ENCODE results near the gene LMAN1L. TPM values are rescaled to one million over a fixed set of nuclear protein-coding genes. Genes with fewer than 3 reads are reported as not detected.

LMAN1L gene
- total RNA-seq, 2 experiments from 2014 or later: 0.15 TPM; not detected in 1

GRCh38 chr15:74837482-74838136, 25.0 kb downstream of the LMAN1L start:
- ChIA-PET CTCF (interaction anchor here (1.1 to 3.0 kb wide), 3 partner anchors 8 to 69 kb away, joined by 3 to 12 read pairs (median 8); no protein-coding TSS in a partner anchor), POLR2A (no interaction called here)

- CTCF ChIA-PET: interaction anchor here (1.1 to 3.0 kb wide), 2 partner anchors 9 to 69 kb away, joined by 3 to 8 read pairs; no protein-coding TSS in a partner anchor
These were observed 25.5 kb downstream of the LMAN1L start for GRCh38 chr15:74838137-74838516.

GRCh38 chr15:74838746-74839525, 26.3 kb downstream of the LMAN1L start:
- POLR2A ChIA-PET: interaction anchor here (0.6 kb wide), 1 partner anchor 60 kb away, joined by 3 read pairs; no protein-coding TSS in a partner anchor
- CTCF ChIA-PET: interaction anchor here (1.1 kb wide), 1 partner anchor 10 kb away, joined by 3 read pairs; no protein-coding TSS in a partner anchor

More at GRCh38 chr15:74838137-74838516, 25.5 kb downstream of the LMAN1L start:
- POLR2A ChIA-PET: no interaction called here

- CTCF ChIA-PET: interaction anchor here (1.2 kb wide), 1 partner anchor 71 kb away, joined by 5 read pairs; no protein-coding TSS in a partner anchor
- POLR2A ChIA-PET: no interaction called here
These were observed 27.1 kb downstream of the LMAN1L start for GRCh38 chr15:74839526-74840395.

DNA sequence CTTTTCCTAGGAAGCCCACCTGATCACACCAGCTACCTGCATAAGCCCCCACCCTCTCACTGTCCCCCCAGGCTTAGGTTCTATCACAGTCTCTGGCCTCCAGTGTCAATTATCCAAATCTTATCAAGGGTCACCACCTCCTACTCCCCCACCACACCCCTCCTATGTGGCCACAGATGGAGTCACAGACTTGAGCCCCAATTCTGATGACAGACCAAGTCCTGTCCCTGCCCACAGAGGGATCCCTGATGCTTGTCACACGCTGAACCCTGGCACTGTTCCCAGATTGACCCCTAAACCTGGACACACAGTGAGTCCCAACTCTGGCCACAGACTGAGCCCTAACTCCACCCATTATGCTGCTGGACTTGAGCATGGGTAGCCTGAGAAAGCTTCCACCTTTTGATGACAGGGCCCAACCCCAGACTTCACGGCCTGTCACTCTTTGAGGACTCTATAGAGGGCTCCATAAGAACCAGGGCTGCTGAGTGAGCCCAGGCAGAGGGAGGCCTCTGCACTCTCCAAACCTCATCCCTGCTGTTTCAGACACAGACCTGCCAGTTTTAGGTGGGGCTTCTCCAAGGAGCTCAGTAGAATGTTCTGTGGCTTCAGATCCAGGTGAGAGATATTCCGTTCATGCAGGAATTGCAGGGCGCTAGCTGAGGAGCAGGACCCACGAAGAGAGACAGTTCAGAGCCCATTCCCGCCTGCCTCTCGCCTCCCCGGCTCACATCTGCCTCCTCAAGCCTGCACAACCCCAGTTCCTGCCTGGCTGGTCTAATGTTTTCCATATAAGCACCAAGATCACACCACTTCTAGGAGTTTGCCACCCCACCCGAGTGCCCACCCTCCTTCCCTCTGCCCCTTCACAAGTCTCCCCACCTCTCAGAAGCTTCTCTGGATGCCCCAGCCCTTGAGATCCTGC, 28.5 kb downstream of the LMAN1L start:
- ChIA-PET CTCF (interaction anchor here (1.2 to 2.6 kb wide), 2 partner anchors 70 to 72 kb away, joined by 5 to 11 read pairs; no protein-coding TSS in a partner anchor), POLR2A (no interaction called here)

GRCh38 chr15:74841891-74842373, 29.3 kb downstream of the LMAN1L start:
- CTCF ChIA-PET: interaction anchor here (0.9 to 2.6 kb wide), 5 partner anchors 37 to 73 kb away, joined by 3 to 11 read pairs (median 7); no protein-coding TSS in a partner anchor
- POLR2A ChIA-PET: interaction anchor here (1.4 kb wide), 1 partner anchor 28 kb away, joined by 6 read pairs; no protein-coding TSS in a partner anchor

DNA sequence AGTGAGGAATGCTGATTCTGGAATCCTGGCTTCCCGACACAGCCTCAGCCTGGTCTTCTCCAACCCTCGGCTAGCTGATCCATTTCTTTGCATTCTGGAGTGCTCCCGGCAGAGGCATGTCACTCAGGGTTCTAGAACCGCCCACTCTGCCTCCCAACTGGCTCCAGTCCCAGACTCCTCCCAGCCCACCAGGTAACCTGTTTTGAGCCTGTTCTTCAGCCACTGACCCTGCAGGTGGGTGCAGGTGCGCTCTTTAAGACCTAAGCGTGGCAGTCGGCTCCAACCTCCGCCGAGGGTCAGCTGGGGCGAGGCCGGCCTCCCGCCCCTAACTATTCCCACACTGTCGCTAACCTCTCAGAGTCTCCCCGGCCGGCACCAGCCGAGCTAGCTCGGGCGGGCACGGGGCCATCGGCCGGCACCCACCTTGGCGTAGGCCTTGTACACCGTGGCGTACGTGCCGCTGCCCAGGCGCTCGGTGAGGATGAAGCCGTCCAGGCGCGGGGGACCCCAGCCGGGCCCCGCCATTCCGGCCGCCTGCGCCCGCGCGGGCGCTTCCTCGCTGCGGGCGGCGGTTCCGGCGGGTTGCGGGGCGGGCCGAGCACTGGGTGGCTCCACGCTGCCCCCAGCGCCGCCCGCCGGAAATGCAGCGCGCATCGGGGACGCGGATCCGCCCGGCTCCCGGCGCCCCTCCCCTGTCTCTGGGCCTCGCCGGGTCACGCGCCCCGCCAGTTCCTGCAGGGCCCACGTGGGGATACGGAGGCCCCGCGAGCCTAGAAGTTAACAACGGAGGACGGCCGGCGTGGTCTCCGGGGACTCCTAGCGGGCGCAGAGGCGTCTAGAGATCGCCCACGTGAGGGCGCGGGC, 30.2 kb downstream of the LMAN1L start, which contains the start of gene ULK3:
Gene ULK3 (minus strand): TSS at position 576 of the 864 bp plus-strand sequence. CDS start 51 bp downstream, at position 525.
- ChIA-PET POLR2A (interaction anchor here (0.6 to 1.4 kb wide), 4 partner anchors 27 to 214 kb away, joined by 3 to 6 read pairs (median 3); no protein-coding TSS in a partner anchor), CTCF (interaction anchor here (0.9 to 2.7 kb wide), 11 partner anchors 12 to 211 kb away, joined by 3 to 16 read pairs (median 4); partner anchors contain the start of gene CPLX3)

DNA sequence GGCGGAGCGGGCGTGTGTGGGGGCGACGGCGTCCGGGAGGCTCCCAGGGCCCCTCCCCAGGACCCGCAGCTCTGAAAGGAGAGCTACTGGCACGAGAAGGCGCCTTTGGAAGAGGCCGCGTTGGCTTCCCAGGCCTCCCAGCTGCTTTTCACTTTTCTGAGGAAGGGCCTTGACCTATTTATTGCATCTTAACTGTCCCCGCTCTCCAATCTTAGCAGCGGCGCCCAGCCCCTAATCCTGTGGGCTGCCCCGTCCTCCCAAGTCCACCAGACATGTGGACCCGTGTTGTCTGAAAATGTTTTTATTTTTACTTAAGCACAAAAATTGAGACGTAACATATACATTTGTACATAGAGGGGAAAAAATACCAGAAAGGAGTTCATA, 30.8 kb downstream of the LMAN1L start:
- CTCF ChIA-PET: interaction anchor here (0.6 to 2.7 kb wide), 10 partner anchors 12 to 211 kb away, joined by 3 to 16 read pairs (median 4); partner anchors contain the start of gene CPLX3
- POLR2A ChIA-PET: interaction anchor here (0.6 to 1.4 kb wide), 4 partner anchors 26 to 71 kb away, joined by 3 to 6 read pairs (median 3); no protein-coding TSS in a partner anchor

GRCh38 chr15:74843891-74844299, 31.3 kb downstream of the LMAN1L start:
- ChIA-PET POLR2A (interaction anchor here (0.6 to 1.1 kb wide), 3 partner anchors 51 to 68 kb away, joined by 3 read pairs; no protein-coding TSS in a partner anchor), CTCF (interaction anchor here (0.6 to 2.7 kb wide), 11 partner anchors 9 to 63 kb away, joined by 3 to 16 read pairs (median 4); partner anchors contain the start of gene CPLX3)

DNA sequence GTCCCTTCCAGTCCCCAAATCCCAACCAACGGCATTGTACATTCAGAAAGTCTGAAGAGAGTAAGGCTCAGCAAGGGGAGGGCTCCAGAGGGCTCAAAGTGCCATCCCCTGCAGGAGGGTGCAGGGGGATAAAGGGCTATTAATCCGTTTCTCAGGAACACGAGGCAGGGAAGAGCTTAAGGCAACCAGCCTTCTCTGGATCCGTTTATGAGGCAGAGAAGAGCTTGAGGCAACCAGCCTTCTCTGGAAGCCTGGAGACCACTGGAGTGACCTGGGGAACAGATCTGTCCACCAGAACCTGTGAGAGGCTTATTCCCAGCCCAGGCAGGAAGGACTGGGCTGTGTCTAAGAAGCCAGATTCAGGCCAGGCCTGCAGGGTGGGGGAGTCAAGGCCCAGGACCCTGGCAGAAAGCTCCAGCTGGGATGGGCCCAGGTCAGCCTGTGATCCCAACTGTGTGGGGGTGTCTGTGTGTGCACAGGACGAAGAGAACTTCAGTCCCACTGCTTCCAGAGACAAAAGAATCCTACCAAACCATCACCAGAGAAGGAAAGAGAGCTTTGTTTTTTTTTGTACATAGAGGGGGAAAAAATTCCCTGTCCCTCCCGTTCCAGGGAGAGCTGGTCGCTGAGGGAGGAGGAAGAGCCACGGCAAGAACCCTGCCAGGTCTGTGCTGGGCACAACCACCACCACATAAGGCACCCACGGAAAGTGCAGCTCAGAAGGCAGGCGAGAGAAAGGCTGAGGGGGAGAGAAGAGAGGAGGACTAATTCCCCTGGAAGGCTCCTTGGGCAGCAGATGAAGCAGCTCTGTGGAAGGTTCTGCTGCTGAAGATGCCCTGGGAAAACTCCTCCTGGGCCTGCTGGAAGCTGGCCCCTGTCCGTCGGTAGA, 31.9 kb downstream of the LMAN1L start:
- CTCF ChIA-PET: interaction anchor here (0.9 to 2.7 kb wide), 12 partner anchors 9 to 76 kb away, joined by 3 to 16 read pairs (median 4); partner anchors contain the start of gene FAM219B
- POLR2A ChIA-PET: interaction anchor here (0.9 to 1.1 kb wide), 2 partner anchors 26 to 57 kb away, joined by 3 read pairs; no protein-coding TSS in a partner anchor

DNA sequence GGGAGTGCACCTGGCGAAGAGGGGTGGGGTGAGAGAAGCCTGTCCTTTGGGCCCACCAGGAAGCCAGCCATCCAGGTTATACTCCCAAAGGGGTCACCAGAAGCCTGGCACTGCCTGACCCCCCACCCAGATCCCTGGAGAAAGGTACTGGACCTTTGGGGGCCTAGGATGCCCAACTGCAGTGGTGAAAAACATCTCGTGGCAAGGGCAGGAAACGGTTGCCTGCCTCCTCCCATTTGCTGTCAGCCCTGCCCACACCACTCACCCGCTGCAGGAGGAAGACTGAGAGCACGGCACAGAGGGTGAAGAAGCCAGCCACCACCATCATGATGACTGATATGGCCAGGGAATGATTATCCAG, 32.6 kb downstream of the LMAN1L start:
- ChIA-PET CTCF (interaction anchor here (0.9 to 2.7 kb wide), 11 partner anchors 10 to 76 kb away, joined by 3 to 16 read pairs (median 4); partner anchors contain the start of gene FAM219B), POLR2A (interaction anchor here (0.9 kb wide), 1 partner anchor 25 kb away, joined by 3 read pairs; no protein-coding TSS in a partner anchor)

GRCh38 chr15:74845581-74845980, 32.9 kb downstream of the LMAN1L start:
- POLR2A ChIA-PET: interaction anchor here (0.9 kb wide), 1 partner anchor 25 kb away, joined by 3 read pairs; no protein-coding TSS in a partner anchor
- CTCF ChIA-PET: interaction anchor here (1.1 to 2.7 kb wide), 6 partner anchors 24 to 75 kb away, joined by 3 to 16 read pairs (median 5); no protein-coding TSS in a partner anchor

GRCh38 chr15:74847432-74847831, 34.8 kb downstream of the LMAN1L start:
- POLR2A ChIA-PET: no interaction called here
- CTCF ChIA-PET: interaction anchor here (0.6 kb wide), 2 partner anchors 37 to 122 kb away, joined by 3 to 4 read pairs; no protein-coding TSS in a partner anchor

DNA sequence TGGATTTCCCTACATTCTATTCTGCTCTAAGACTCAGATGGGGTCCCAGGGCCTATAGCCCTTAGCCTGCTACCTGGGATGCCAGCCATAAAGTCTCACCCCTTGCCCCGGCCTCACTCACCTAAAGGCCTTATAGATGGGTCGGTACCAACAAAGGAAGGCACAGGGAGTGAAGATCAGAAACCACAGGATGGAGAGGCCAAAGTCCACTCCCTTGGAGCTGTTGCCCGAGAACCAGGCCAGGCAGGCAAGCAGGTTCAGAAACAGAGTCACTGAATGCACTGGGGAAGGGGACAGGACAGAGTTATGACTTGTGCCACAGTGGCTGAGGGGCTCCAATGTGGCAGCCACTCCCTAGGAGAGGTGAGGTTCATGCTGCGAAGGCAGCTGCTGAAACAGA, 37.8 kb downstream of the LMAN1L start:
- ChIA-PET CTCF (no interaction called here), POLR2A (no interaction called here)

DNA sequence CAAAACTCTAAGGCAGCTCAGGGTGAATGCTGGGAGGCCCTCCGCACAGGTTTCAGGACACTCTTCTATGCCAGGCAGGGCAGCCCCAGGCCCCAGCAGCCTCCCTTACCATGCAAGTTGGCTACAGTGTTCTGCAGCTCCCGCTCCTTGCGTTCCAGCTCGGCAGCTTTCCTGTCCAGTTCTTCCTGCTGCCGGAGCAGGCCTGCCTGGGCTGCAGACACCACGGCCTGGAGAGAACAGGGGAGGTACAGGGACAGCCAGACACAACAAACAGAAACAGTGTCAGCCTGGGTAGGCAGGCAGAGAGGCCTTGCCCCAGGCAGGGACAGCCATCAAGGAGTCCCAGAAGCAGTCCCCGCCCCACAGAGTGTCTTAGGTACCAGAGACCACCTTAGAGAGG, 39.3 kb downstream of the LMAN1L start:
- POLR2A ChIA-PET: interaction anchor here (0.6 kb wide), 1 partner anchor 70 kb away, joined by 4 read pairs; no protein-coding TSS in a partner anchor
- CTCF ChIA-PET: no interaction called here
